HUES6 (cell line): ENCODE results near the gene IRGM.
"Not testable (repeated sequence)": the region's sequence is repeated elsewhere in the genome, so short reads cannot be mapped to it uniquely, and the experiment has no call there.

ENCODE experiments used
- H3K27ac ChIP-seq: 2 replicates; pipeline ENCODE4 v1.7.0; 2013; ENCODE audit warnings: low read depth, mild to moderate bottlenecking, low read length, inconsistent platforms
- H3K27me3 ChIP-seq: 2 replicates; pipeline ENCODE4 v1.6.1; 2013; ENCODE audit warnings: low read length; ENCODE audit not compliant: control insufficient read depth, insufficient read depth
- H3K36me3 ChIP-seq: 2 replicates; pipeline ENCODE4 v1.6.1; 2013; ENCODE audit warnings: low read length; ENCODE audit not compliant: control insufficient read depth, insufficient read depth
- H3K4me1 ChIP-seq: 2 replicates; pipeline ENCODE4 v1.6.1; 2013; ENCODE audit warnings: low read length; ENCODE audit not compliant: control insufficient read depth, insufficient read depth
- H3K4me3 ChIP-seq: 2 replicates; pipeline ENCODE4 v1.5.1; 2013; ENCODE audit warnings: low read depth, low read length
- H3K9ac ChIP-seq: one replicate; pipeline ENCODE4 v1.6.1; 2013; ENCODE audit warnings: mild to moderate bottlenecking, low read length
- H3K9me3 ChIP-seq: 2 replicates; pipeline ENCODE4 v1.6.1; 2013; ENCODE audit warnings: low read depth, low read length; ENCODE audit not compliant: control insufficient read depth, insufficient read depth

The IRGM gene

DNA sequence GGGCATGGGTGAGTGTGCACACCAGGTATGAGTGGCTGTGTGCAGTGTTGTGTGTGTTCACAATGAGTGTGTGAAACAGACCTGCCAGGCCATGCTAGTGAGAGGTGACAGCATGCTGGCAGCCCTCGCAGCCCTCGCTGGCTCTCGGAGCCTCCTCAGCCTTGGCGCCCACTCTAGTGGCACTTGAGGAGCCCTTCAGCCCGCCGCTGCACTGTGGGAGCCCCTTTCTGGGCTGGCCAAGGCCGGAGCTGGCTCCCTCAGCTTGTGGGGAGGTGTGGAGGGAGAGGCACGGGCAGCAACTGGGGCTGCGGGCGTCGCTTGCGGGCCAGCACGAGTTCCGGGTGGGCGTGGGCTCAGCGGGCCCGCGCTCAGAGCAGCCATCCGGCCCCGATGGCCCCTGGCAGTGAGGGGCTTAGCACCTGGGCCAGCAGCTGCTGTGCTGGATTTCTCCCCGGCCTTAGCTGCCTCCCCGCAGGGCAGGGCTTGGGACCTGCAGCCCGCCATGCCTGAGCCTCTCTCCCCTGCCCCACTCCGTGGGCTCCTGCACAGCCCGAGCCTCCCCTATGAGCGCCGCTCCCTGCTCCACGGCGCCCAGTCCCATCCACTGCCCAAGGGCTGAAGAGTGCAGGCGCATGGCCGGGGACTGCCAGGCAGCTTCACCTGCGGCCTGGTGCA is 999 bp upstream of the IRGM start:
- H3K27ac ChIP-seq, H3K27me3 ChIP-seq, H3K4me3 ChIP-seq, H3K9ac ChIP-seq, H3K36me3 ChIP-seq, H3K9me3 ChIP-seq, H3K4me1 ChIP-seq: not testable (repeated sequence)

- H3K27me3 ChIP-seq: peaks cover 6% of the 10 kb centered on the region
- peaks cover 6% of the 10 kb centered on the region; the same call in 1 of the 2 replicates for H3K9me3 ChIP-seq
- H3K36me3 ChIP-seq: no peaks in the 10 kb centered on the region
- H3K4me1 ChIP-seq: peaks cover 4% of the 10 kb centered on the region; the same call in 1 of the 2 replicates
- H3K9ac ChIP-seq: no peak overlapping the region
- no peak overlapping the region for H3K27ac ChIP-seq
- H3K4me3 ChIP-seq: no peak overlapping the region
Measured at GRCh38 chr5:150846654-150847333, 473 bp downstream of the IRGM start.

DNA sequence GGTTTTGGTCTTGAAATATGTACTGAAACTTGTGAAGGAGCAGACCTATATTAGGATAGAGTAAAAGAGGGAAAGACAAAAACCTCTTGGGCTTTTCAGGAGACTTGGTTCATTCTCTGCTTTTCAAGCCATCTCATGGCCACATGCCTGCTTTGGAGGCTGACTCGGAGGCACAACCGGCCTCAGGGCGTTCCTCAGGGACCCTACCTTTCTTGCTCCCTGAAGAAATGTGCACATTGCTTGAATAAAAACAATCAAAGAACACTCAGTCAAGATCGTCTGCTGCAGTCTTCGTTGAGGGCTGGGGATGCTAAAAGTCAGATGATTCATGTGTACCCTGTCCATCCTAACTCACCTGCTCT is 994 bp downstream of the IRGM start:
- Histone ChIP-seq H3K36me3 (no peaks in the 10 kb centered on the region), H3K27me3 (peaks cover 6% of the 10 kb centered on the region), H3K4me1 (peaks cover 4% of the 10 kb centered on the region; the same call in 1 of the 2 replicates), H3K4me3 (no peak overlapping the region), H3K9me3 (peaks cover 6% of the 10 kb centered on the region; the same call in 1 of the 2 replicates), H3K27ac (no peak overlapping the region), H3K9ac (no peak overlapping the region)

DNA sequence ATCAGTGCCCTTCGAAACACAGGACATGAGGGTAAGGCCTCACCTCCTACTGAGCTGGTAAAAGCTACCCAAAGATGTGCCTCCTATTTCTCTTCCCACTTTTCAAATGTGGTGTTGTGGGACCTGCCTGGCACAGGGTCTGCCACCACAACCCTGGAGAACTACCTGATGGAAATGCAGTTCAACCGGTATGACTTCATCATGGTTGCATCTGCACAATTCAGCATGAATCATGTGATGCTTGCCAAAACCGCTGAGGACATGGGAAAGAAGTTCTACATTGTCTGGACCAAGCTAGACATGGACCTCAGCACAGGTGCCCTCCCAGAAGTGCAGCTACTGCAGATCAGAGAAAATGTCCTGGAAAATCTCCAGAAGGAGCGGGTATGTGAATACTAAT is 1.9 kb downstream of the IRGM start:
- Histone ChIP-seq H3K36me3 (no peaks in the 10 kb centered on the region), H3K9ac (no peak overlapping the region), H3K27ac (no peak overlapping the region), H3K4me1 (peaks cover 4% of the 10 kb centered on the region; the same call in 1 of the 2 replicates), H3K27me3 (peaks cover 6% of the 10 kb centered on the region), H3K9me3 (peaks cover 6% of the 10 kb centered on the region; the same call in 1 of the 2 replicates), H3K4me3 (no peak overlapping the region)

GRCh38 chr5:150851039-150851438 is 4.7 kb downstream of the IRGM start:
- Histone ChIP-seq H3K27me3 (peaks cover 6% of the 10 kb centered on the region), H3K9me3 (no peaks in the 10 kb centered on the region), H3K4me1 (peaks cover 4% of the 10 kb centered on the region; the same call in 1 of the 2 replicates), H3K4me3 (no peak overlapping the region), H3K9ac (no peak overlapping the region), H3K27ac (no peak overlapping the region), H3K36me3 (no peaks in the 10 kb centered on the region)

DNA sequence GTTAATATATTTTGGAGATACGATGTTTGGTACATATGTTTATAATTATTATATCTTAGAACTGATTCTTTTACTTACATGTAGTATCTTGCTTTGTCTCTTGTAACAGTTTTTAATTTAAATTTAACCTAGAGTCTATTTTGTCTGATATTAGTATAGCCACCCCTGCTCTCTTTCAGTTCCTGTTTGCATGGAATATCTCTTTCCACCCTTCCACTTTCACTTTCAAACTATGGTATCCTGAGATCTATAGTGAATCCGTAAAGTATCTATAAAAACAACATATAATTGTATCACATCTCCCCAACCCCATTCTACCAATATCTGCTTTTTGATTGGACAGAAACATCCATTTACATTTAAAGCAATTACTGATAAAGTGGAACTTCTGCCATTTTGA is 7.2 kb downstream of the IRGM start:
- Histone ChIP-seq H3K9ac (no peak overlapping the region), H3K36me3 (no peaks in the 10 kb centered on the region), H3K27ac (no peak overlapping the region), H3K4me1 (no peaks in the 10 kb centered on the region), H3K4me3 (no peak overlapping the region), H3K9me3 (no peaks in the 10 kb centered on the region), H3K27me3 (no peaks in the 10 kb centered on the region; the same call in 1 of the 2 replicates)

- H3K27ac ChIP-seq, H3K9ac ChIP-seq, H3K4me3 ChIP-seq, H3K36me3 ChIP-seq, H3K4me1 ChIP-seq, H3K9me3 ChIP-seq, H3K27me3 ChIP-seq: not testable (repeated sequence)
Measured at GRCh38 chr5:150856700-150857099, 10.4 kb downstream of the IRGM start.

- Histone ChIP-seq H3K36me3 (no peaks in the 10 kb centered on the region), H3K4me3 (no peak overlapping the region), H3K27ac (no peak overlapping the region), H3K27me3 (no peaks in the 10 kb centered on the region), H3K4me1 (no peaks in the 10 kb centered on the region), H3K9ac (no peak overlapping the region), H3K9me3 (peaks cover 22% of the 10 kb centered on the region; the same call in 1 of the 2 replicates)
Measured at GRCh38 chr5:150860246-150860821, 14.0 kb downstream of the IRGM start.

- Histone ChIP-seq H3K27me3 (no peaks in the 10 kb centered on the region), H3K27ac (no peak overlapping the region), H3K9me3 (peaks cover 22% of the 10 kb centered on the region; the same call in 1 of the 2 replicates), H3K9ac (no peak overlapping the region), H3K4me1 (no peaks in the 10 kb centered on the region), H3K36me3 (no peaks in the 10 kb centered on the region), H3K4me3 (no peak overlapping the region)
Measured at GRCh38 chr5:150862070-150862469, 15.7 kb downstream of the IRGM start.

- Histone ChIP-seq H3K36me3 (no peaks in the 10 kb centered on the region), H3K4me3 (no peak overlapping the region)
Measured at GRCh38 chr5:150879358-150879757, 33.0 kb downstream of the IRGM start.

More at GRCh38 chr5:150879358-150879757, 33.0 kb downstream of the IRGM start:
- Histone ChIP-seq H3K27me3 (no peaks in the 10 kb centered on the region), H3K4me1 (no peaks in the 10 kb centered on the region), H3K9me3 (peaks cover 32% of the 10 kb centered on the region), H3K9ac (no peak overlapping the region), H3K27ac (no peak overlapping the region)
